ENCODE measurements around the gene UBN1.

DNA sequence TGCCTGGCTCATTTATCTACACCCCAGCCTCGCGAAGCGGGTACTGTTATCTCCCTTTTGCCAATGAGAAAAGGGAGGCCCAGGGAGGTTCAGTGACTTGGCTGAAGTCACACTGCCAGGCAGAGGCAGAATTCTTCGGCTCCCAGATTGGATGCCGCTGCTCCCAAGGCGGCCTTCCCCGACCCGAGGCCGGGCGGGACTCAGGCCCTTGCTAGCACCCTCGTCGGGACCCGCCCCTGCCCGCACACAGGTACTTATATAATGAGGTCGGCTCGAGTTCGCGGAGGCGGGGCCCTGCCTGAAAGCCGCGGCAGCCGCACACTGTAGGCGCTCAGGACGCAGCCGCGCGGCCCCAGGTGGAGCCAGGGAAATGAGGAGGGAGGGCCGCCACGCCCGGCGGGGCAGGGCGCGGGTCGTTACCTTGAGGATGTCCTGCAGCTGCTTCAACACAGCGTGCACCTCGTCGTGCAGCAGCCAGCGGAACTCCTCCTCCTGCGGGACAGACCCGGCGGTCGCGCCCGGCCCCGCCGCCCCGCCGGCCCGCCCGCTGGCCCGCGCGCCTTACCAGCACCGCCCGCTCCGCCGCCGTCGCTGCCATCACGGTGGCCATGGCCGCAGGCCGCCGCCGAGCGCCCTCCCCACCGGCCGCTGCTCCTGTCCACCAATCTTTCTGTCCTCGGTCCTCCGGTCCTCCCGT lies 45.2 kb upstream of the UBN1 start, which contains the start of gene ROGDI:
- TF ChIP-seq, protein P1, sequence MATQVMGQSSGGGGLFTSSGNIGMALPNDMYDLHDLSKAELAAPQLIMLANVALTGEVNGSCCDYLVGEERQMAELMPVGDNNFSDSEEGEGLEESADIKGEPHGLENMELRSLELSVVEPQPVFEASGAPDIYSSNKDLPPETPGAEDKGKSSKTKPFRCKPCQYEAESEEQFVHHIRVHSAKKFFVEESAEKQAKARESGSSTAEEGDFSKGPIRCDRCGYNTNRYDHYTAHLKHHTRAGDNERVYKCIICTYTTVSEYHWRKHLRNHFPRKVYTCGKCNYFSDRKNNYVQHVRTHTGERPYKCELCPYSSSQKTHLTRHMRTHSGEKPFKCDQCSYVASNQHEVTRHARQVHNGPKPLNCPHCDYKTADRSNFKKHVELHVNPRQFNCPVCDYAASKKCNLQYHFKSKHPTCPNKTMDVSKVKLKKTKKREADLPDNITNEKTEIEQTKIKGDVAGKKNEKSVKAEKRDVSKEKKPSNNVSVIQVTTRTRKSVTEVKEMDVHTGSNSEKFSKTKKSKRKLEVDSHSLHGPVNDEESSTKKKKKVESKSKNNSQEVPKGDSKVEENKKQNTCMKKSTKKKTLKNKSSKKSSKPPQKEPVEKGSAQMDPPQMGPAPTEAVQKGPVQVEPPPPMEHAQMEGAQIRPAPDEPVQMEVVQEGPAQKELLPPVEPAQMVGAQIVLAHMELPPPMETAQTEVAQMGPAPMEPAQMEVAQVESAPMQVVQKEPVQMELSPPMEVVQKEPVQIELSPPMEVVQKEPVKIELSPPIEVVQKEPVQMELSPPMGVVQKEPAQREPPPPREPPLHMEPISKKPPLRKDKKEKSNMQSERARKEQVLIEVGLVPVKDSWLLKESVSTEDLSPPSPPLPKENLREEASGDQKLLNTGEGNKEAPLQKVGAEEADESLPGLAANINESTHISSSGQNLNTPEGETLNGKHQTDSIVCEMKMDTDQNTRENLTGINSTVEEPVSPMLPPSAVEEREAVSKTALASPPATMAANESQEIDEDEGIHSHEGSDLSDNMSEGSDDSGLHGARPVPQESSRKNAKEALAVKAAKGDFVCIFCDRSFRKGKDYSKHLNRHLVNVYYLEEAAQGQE (IDR thresholded peaks at IDR 0.05; ENCODE audit: low read depth, low read length): no peak
- no peak for TF ChIP-seq CREB1 (IDR thresholded peaks at IDR 0.05; ENCODE audit: low read depth)
- no peak for TF ChIP-seq BRCA1 (IDR thresholded peaks at IDR 0.05; ENCODE audit: low read depth, low read length)
- TF ChIP-seq, protein P2, sequence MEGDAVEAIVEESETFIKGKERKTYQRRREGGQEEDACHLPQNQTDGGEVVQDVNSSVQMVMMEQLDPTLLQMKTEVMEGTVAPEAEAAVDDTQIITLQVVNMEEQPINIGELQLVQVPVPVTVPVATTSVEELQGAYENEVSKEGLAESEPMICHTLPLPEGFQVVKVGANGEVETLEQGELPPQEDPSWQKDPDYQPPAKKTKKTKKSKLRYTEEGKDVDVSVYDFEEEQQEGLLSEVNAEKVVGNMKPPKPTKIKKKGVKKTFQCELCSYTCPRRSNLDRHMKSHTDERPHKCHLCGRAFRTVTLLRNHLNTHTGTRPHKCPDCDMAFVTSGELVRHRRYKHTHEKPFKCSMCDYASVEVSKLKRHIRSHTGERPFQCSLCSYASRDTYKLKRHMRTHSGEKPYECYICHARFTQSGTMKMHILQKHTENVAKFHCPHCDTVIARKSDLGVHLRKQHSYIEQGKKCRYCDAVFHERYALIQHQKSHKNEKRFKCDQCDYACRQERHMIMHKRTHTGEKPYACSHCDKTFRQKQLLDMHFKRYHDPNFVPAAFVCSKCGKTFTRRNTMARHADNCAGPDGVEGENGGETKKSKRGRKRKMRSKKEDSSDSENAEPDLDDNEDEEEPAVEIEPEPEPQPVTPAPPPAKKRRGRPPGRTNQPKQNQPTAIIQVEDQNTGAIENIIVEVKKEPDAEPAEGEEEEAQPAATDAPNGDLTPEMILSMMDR (IDR thresholded peaks at IDR 0.05 in 2 of 3, conservative IDR thresholded peaks at IDR 0.05 in 1 of 3; ENCODE audit: control insufficient read depth in 2 of 3, extremely low read depth in 1 of 3, insufficient read depth in 1 of 3, low read depth in 3 of 3, low read length in 3 of 3): no peak
- TF ChIP-seq SP1 (IDR thresholded peaks at IDR 0.05; ENCODE audit: low read depth, low read length): no peak
- no peak; the same call in 1 of the 2 replicates for TF ChIP-seq POLR2A (IDR thresholded peaks at IDR 0.05; ENCODE audit: low read depth, low read length)
- no peak for TF ChIP-seq RCOR1 (conservative IDR thresholded peaks at IDR 0.05; ENCODE audit: low read depth, low read length)
- TF ChIP-seq FOS (IDR thresholded peaks at IDR 0.05; ENCODE audit: borderline replicate concordance, extremely low read depth, insufficient read length): no peak
- TF ChIP-seq POLR2AphosphoS5 (IDR thresholded peaks at IDR 0.05; ENCODE audit: low read length): no peak; the same call in 1 of the 2 replicates
